Measurements from ENCODE around the gene PTPN1.

PTPN1 gene

DNA sequence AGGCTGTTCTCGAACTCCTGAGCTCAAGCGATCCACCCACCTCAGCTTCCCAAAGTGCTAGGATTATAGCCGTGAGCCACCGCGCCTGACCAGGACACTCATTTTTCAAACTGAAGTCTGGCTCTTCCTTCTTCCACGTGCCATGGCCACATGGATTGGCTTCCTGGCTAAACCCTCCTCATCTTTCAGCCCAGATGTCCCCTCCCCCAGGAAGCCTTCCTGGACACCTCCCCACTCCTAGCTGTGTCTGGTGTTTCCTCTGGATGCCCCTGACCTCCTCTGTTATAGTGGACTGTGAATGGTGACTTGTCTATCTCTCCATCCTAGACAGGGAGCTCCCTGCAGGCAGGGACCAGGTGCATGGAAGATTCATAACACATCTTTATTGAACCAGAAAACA, 124.0 kb downstream of the PTPN1 start:
- Histone ChIP-seq H3K27me3 (ENCODE audit: control insufficient read depth, insufficient read depth, low read length, poor library complexity, severe bottlenecking) (no peaks in the 10 kb centered on the region), H3K4me1 (ENCODE audit: control insufficient read depth, insufficient read depth, low read length) (peaks cover 15% of the 10 kb centered on the region), H3K36me3 (ENCODE audit: control insufficient read depth, insufficient read depth, low read length) (no peaks in the 10 kb centered on the region), H3K27ac (ENCODE audit: insufficient read depth, low read depth, low read length, poor library complexity, severe bottlenecking) (no peak overlapping the region), H3K4me3 (ENCODE audit: insufficient read depth, low read depth, low read length) (no peak overlapping the region), H3K9me3 (ENCODE audit: control insufficient read depth, low read length) (no peaks in the 10 kb centered on the region)
- WGBS, 2 experiments, result 87 to 92% methylated on average over 6 of the region's 6 CpGs
